PFSK-1 (cell line): Measurements from ENCODE around the gene GSG1L.

ENCODE experiments used
- POLR2AphosphoS5 ChIP-seq: IDR thresholded peaks from 2 replicates; pipeline ENCODE4 v1.6.1; 2012; ENCODE audit warnings: low read depth, mild to moderate bottlenecking, control low read depth, low read length, moderate library complexity
- REST ChIP-seq, 2 experiments: IDR thresholded peaks; 2 replicates each; pipeline versions ENCODE4 v1.6.1 to v1.8.0; 2011 to 2012; ENCODE audit warnings: low read depth in 2 of 2, low read length in 2 of 2, control low read depth in 1 of 2, inconsistent platforms in 1 of 2, mild to moderate bottlenecking in 1 of 2, moderate library complexity in 1 of 2; ENCODE audit not compliant: insufficient read depth in 1 of 2
- TAF1 ChIP-seq: IDR thresholded peaks from 2 replicates; pipeline ENCODE4 v1.6.1; 2012; ENCODE audit warnings: low read length, control low read depth, borderline replicate concordance; ENCODE audit not compliant: insufficient read depth

- TF ChIP-seq TAF1, result no peak
- no peak for TF ChIP-seq POLR2AphosphoS5
- TF ChIP-seq REST (IDR thresholded peaks at IDR 0.05; ENCODE audit: insufficient read depth in 1 of 2, low read depth in 2 of 2, low read length in 2 of 2), result no peak
Observed at GRCh38 chr16:27747946-27748345, 315.6 kb downstream of the GSG1L start.
